HepG2 (cell line): ENCODE data around the gene NAALADL1. TPM values are rescaled to one million over a fixed set of nuclear protein-coding genes. Genes with fewer than 3 reads are reported as not detected.

ENCODE experiments used
- ARNT2 ChIP-seq: sonication (generic); formaldehyde crosslinking; IDR thresholded peaks from 2 replicates; pipeline ENCODE4 v1.8.0; 2022; ENCODE audit warnings: mild to moderate bottlenecking, low read depth, missing genetic modification reagents, moderate library complexity
- CC2D1A ChIP-seq: sonication (generic); formaldehyde crosslinking; IDR thresholded peaks from 2 replicates; pipeline ENCODE4 v1.8.1; 2023; ENCODE audit warnings: mild to moderate bottlenecking, missing genetic modification reagents
- FOXK1 ChIP-seq: sonication (generic); formaldehyde crosslinking; IDR thresholded peaks from 2 replicates; pipeline ENCODE4 v1.4.0; 2020; ENCODE audit warnings: low read depth, missing genetic modification reagents, borderline replicate concordance
- GABPB1 ChIP-seq: IDR thresholded peaks from 2 replicates; pipeline ENCODE4 v1.6.1; 2016; ENCODE audit warnings: mild to moderate bottlenecking, missing genetic modification reagents, moderate library complexity, missing compliant biosample characterization
- JDP2 ChIP-seq: sonication (generic); formaldehyde crosslinking; IDR thresholded peaks from 2 replicates; pipeline ENCODE4 v1.8.1; 2022; ENCODE audit warnings: missing genetic modification reagents, borderline replicate concordance
- KAT8 ChIP-seq: IDR thresholded peaks from 2 replicates; pipeline ENCODE4 v1.6.1; 2016; ENCODE audit warnings: missing genetic modification reagents, missing compliant biosample characterization
- NAIF1 ChIP-seq: sonication (generic); formaldehyde crosslinking; IDR thresholded peaks from 2 replicates; pipeline ENCODE4 v1.5.0; 2020; ENCODE audit warnings: mild to moderate bottlenecking, missing genetic modification reagents, borderline replicate concordance
- PITX1 ChIP-seq: sonication (generic); formaldehyde crosslinking; IDR thresholded peaks from 2 replicates; pipeline ENCODE4 v1.5.1; 2020; ENCODE audit warnings: mild to moderate bottlenecking, missing genetic modification reagents
- RARA ChIP-seq: IDR thresholded peaks from 2 replicates; pipeline ENCODE4 v1.6.1; 2016; ENCODE audit warnings: missing genetic modification reagents, missing compliant biosample characterization
- SOX5 ChIP-seq: IDR thresholded peaks from 2 replicates; pipeline ENCODE4 v1.6.1; 2016; ENCODE audit warnings: borderline replicate concordance
- ZBTB42 ChIP-seq: sonication (generic); formaldehyde crosslinking; IDR thresholded peaks from 2 replicates; pipeline ENCODE4 v1.5.0; 2020; ENCODE audit warnings: mild to moderate bottlenecking, missing genetic modification reagents
- ZNF292 ChIP-seq: sonication (generic); formaldehyde crosslinking; IDR thresholded peaks from 2 replicates; pipeline ENCODE4 v1.8.1; 2022; ENCODE audit warnings: mild to moderate bottlenecking, low read depth, missing genetic modification reagents, borderline replicate concordance
- ZNF572 ChIP-seq: sonication (generic); formaldehyde crosslinking; IDR thresholded peaks from 2 replicates; pipeline ENCODE4 v1.5.1; 2020; ENCODE audit warnings: mild to moderate bottlenecking, missing genetic modification reagents
- ZNF614 ChIP-seq: IDR thresholded peaks from 2 replicates; pipeline ENCODE4 v1.6.1; 2018; ENCODE audit warnings: missing biosample characterization, missing genetic modification reagents, inconsistent platforms, borderline replicate concordance
- ZNF839 ChIP-seq: sonication (generic); formaldehyde crosslinking; IDR thresholded peaks from 2 replicates; pipeline ENCODE4 v1.4.0; 2020; ENCODE audit warnings: missing genetic modification reagents, mild to moderate bottlenecking, borderline replicate concordance
- polyA plus RNA-seq, 8 experiments: library from polyadenylated mRNA; depleted of rRNA in 3 of 8; stranded (reverse) in 7 of 8; unstranded in 1 of 8; fragments of >200 nt; fragmentation: Illumina TruSeq in 4 of 8; extraction: Trizol in 4 of 8; gene quantifications; 2 replicates each; pipeline versions ENCODE4 v1.2.1 to v1.2.3, GENCODE V29; 2011 to 2016; ENCODE audit warnings: low read depth in 4 of 8, missing spikeins in 1 of 8, mixed read lengths in 1 of 8; ENCODE audit not compliant: insufficient read depth in 1 of 8
- total RNA-seq, 5 experiments: library from RNA; depleted of rRNA; stranded (reverse); fragments of >200 nt; fragmentation: Illumina TruSeq; extraction: Trizol; gene quantifications; 2 replicates each; pipeline ENCODE4 v1.2.3, GENCODE V29; 2016; ENCODE audit warnings: low read depth in 1 of 5
- TF ChIP-seq, protein P1 (sequence below): IDR thresholded peaks from 2 replicates; pipeline ENCODE4 v1.6.1; 2016
- TF ChIP-seq, protein P2 (sequence below): sonication (generic); formaldehyde crosslinking; IDR thresholded peaks from 2 replicates; pipeline ENCODE4 v1.5.0; 2020; ENCODE audit warnings: mild to moderate bottlenecking, low read depth, missing genetic modification reagents, borderline replicate concordance
- TF ChIP-seq, protein P3 (sequence below): sonication (generic); formaldehyde crosslinking; IDR thresholded peaks from 2 replicates; pipeline ENCODE4 v1.8.1; 2023; ENCODE audit warnings: mild to moderate bottlenecking, moderate library complexity, missing genetic modification reagents
- TF ChIP-seq, protein P4 (sequence below): sonication (generic); formaldehyde crosslinking; IDR thresholded peaks from 2 replicates; pipeline ENCODE4 v1.8.1; 2023; ENCODE audit warnings: missing genetic modification reagents, mild to moderate bottlenecking, borderline replicate concordance
- TF ChIP-seq, protein P5 (sequence below): IDR thresholded peaks from 2 replicates; pipeline ENCODE4 v1.6.1; 2016; ENCODE audit warnings: control low read depth
- TF ChIP-seq, protein P6 (sequence below): sonication (generic); formaldehyde crosslinking; IDR thresholded peaks from 2 replicates; pipeline ENCODE4 v1.5.0; 2020; ENCODE audit warnings: mild to moderate bottlenecking, missing genetic modification reagents
- TF ChIP-seq, protein P7 (sequence below): sonication (generic); formaldehyde crosslinking; IDR thresholded peaks from 2 replicates; pipeline ENCODE4 v1.4.0; 2020; ENCODE audit warnings: missing genetic modification reagents

Gene NAALADL1
- total and polyA plus RNA-seq, 2 of the 13 experiments (the other 11 are each of a cell fraction or from before 2014, with no cell fraction given), result 9.3 to 33.9 TPM

DNA sequence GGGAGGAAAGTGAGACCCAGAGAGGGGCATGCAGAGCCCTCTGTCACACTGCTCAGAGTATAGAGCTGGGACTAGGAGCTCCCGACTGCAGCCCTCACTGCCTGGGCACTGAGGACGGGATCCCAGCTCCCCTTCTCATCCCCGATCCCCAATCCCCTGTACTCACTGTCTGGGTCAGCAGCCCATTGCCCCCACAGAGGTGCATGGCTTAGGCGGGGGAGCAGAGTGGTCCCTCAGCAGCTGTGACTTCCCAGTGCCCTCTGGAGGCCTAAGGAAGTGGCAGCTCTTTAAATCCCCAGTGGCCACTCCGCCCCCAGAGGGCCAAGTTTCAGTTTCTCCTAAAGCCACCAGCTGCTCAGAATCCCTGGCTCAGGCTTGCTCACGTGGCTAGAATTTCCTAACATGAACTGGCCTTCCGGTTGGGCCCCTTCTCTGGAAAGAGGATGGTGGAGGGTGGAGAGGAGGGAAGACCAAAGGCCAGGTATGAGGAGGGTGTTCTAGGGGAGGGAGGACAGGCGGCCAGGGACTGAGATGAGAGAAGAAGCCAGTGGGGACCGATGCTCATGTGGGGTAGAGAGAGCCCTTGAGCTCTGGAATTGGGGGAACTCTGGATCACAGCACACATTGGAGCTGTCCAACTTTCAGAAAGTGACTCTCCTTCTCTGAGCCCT, 61.5 kb downstream of the NAALADL1 start, which contains the start of gene BATF2 (continued):
- TF ChIP-seq, protein P1, sequence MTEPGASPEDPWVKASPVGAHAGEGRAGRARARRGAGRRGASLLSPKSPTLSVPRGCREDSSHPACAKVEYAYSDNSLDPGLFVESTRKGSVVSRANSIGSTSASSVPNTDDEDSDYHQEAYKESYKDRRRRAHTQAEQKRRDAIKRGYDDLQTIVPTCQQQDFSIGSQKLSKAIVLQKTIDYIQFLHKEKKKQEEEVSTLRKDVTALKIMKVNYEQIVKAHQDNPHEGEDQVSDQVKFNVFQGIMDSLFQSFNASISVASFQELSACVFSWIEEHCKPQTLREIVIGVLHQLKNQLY (CRISPR knock-in tag), result peak; percentile 90
- TF ChIP-seq NAIF1 (no peak), ZNF614 (CRISPR knock-in tag) (0 out of 2 replicates have a peak, but pooled peaks have one; percentile 31), CC2D1A (CRISPR knock-in tag) (no peak), ZNF839 (CRISPR knock-in tag) (0 out of 2 replicates have a peak, but pooled peaks have one; percentile 25), KAT8 (CRISPR knock-in tag) (peak; percentile 88), ZNF572 (CRISPR knock-in tag) (no peak), RARA (CRISPR knock-in tag) (peak; percentile 48), JDP2 (CRISPR knock-in tag) (no peak), ZBTB42 (CRISPR knock-in tag) (no peak), FOXK1 (CRISPR knock-in tag) (peak; percentile 48; the same call in 1 of the 2 replicates), SOX5 (CRISPR knock-in tag) (peak; percentile 47; the same call in 1 of the 2 replicates), ARNT2 (CRISPR knock-in tag) (no peak), PITX1 (CRISPR knock-in tag) (peak; percentile 91), GABPB1 (CRISPR knock-in tag) (peak; percentile 84), ZNF292 (CRISPR knock-in tag) (peak; percentile 59; the same call in 1 of the 2 replicates)
- TF ChIP-seq, protein P2, sequence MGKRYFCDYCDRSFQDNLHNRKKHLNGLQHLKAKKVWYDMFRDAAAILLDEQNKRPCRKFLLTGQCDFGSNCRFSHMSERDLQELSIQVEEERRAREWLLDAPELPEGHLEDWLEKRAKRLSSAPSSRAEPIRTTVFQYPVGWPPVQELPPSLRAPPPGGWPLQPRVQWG (CRISPR knock-in tag), result no peak
- TF ChIP-seq, protein P3, sequence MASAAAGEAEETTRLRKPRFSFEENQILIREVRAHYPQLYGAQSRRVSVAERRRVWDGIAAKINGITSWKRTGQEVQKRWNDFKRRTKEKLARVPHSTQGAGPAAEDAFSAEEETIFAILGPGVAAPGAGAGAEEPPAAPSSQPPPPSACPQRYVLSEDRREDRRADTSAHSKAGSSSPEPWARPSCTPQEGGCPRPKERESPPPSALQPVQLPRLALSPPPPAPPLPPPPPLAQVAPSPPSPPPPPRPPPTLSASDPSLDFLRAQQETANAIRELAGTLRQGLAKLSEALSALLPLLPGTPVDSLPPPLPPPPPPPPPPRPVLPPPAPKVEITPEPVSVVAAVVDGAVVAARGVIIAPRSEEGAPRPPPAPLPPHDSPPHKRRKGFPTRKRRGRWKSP (CRISPR knock-in tag), result peak; percentile 78; the same call in 1 of the 2 replicates
- TF ChIP-seq, protein P4, sequence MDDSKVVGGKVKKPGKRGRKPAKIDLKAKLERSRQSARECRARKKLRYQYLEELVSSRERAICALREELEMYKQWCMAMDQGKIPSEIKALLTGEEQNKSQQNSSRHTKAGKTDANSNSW (CRISPR knock-in tag), result no peak
- TF ChIP-seq, protein P5, sequence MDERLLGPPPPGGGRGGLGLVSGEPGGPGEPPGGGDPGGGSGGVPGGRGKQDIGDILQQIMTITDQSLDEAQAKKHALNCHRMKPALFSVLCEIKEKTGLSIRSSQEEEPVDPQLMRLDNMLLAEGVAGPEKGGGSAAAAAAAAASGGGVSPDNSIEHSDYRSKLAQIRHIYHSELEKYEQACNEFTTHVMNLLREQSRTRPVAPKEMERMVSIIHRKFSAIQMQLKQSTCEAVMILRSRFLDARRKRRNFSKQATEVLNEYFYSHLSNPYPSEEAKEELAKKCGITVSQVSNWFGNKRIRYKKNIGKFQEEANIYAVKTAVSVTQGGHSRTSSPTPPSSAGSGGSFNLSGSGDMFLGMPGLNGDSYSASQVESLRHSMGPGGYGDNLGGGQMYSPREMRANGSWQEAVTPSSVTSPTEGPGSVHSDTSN (CRISPR knock-in tag), result no peak
- TF ChIP-seq, protein P6, sequence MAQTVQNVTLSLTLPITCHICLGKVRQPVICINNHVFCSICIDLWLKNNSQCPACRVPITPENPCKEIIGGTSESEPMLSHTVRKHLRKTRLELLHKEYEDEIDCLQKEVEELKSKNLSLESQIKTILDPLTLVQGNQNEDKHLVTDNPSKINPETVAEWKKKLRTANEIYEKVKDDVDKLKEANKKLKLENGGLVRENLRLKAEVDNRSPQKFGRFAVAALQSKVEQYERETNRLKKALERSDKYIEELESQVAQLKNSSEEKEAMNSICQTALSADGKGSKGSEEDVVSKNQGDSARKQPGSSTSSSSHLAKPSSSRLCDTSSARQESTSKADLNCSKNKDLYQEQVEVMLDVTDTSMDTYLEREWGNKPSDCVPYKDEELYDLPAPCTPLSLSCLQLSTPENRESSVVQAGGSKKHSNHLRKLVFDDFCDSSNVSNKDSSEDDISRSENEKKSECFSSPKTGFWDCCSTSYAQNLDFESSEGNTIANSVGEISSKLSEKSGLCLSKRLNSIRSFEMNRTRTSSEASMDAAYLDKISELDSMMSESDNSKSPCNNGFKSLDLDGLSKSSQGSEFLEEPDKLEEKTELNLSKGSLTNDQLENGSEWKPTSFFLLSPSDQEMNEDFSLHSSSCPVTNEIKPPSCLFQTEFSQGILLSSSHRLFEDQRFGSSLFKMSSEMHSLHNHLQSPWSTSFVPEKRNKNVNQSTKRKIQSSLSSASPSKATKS (CRISPR knock-in tag), result no peak
- TF ChIP-seq, protein P7, sequence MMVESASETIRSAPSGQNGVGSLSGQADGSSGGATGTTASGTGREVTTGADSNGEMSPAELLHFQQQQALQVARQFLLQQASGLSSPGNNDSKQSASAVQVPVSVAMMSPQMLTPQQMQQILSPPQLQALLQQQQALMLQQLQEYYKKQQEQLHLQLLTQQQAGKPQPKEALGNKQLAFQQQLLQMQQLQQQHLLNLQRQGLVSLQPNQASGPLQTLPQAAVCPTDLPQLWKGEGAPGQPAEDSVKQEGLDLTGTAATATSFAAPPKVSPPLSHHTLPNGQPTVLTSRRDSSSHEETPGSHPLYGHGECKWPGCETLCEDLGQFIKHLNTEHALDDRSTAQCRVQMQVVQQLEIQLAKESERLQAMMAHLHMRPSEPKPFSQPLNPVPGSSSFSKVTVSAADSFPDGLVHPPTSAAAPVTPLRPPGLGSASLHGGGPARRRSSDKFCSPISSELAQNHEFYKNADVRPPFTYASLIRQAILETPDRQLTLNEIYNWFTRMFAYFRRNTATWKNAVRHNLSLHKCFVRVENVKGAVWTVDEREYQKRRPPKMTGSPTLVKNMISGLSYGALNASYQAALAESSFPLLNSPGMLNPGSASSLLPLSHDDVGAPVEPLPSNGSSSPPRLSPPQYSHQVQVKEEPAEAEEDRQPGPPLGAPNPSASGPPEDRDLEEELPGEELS (CRISPR knock-in tag), result peak; percentile 52
